DLD1 (cell line): ENCODE data around the gene APP.

Experiments used
- in situ Hi-C: cut with HindIII; loops from 2 replicates; pipeline ENCODE4 v1.10.0; 2017; ENCODE audit warnings: low sequenced_read_pairs

Gene APP

DNA sequence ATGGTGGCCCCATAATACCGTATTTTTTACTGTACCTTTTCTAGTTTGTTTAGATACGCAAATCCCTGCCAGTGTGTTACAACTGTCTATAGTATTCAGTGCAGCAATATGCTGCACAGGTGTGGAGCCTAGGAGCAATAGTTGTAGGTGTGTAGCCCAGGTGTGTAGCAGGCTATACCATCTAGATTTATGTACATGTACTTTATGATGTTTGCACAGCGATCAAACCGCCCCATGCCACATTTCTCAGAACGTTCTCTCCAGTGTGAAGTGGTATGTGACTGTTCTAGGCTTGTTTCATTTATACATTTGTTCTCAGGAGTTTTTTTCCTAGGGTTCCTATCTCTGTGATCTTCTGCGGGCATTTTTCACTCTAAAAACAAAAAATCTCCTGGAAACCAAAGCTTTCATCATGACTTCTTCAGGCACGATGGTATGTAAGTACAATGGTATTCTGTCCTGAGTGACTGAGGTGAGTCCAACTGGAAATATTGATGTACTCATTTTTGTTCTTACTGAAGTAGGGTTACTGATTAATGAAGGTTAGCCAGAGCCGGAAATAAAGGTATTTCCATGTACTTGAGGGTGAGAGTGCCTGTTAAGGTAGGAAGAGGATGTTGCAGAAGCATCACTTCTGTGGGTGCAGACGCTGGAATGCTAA, 282.8 kb downstream of the APP start:
- in situ Hi-C loops: no loop called here

GRCh38 chr21:25887166-25887565, 283.4 kb downstream of the APP start:
- in situ Hi-C loops: no loop called here

DNA sequence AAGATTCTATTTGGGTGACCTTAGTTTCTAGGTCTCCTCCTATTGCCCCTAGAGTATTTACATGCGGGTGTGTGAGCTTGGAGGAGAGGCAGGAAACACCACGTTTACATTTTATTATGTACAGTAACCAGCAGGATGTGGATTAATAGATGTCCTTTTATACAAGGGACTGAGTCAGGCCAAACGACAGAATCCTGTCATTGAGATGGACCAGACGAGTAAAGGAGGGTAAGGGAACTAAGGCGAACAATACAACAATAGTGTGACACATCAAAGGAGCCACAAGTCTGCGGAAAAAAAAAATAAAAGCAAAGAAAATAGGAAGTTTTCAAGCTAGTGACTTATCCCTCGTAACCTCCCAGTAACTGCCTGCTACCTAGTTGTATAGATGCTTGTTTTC, 284.7 kb downstream of the APP start:
- in situ Hi-C loops: no loop called here

DNA sequence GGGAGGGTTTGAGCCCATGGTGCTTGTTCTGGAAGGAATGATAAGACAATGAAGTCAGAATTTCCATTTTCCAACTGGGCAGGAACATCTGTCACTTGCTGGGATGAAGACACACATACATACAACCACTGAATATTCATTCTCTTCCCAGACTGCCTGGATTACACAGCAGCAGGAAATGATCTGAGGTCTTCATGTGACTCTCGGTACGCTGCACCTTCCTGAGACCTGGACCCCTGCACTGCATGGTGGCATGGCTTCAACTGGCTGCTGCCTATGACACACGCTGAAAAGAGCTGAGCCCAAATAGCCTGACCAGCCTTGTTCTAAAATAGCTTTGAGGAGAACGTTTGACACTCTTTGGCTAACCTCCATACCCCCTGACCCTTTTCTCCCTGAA, 285.2 kb downstream of the APP start:
- in situ Hi-C loops: no loop called here

DNA sequence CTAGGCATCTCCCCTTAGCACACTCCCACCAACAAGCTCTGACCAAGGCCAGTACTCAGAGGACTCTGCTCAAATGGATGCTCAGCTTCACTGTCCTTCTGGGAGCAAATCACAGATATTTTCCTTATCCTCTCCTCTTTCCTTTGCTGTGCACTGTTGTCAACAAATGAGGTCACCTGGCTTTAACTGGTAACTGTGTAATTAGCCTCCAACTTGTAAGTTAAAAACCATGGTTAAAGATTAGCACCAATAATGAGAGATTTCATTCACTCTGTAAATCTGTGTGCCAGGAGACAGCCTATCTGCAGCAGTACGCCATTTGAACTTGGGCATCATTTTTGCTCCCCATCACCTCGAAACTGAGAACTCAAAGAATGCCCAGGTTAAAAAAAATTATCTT, 286.3 kb downstream of the APP start:
- in situ Hi-C loops: no loop called here

DNA sequence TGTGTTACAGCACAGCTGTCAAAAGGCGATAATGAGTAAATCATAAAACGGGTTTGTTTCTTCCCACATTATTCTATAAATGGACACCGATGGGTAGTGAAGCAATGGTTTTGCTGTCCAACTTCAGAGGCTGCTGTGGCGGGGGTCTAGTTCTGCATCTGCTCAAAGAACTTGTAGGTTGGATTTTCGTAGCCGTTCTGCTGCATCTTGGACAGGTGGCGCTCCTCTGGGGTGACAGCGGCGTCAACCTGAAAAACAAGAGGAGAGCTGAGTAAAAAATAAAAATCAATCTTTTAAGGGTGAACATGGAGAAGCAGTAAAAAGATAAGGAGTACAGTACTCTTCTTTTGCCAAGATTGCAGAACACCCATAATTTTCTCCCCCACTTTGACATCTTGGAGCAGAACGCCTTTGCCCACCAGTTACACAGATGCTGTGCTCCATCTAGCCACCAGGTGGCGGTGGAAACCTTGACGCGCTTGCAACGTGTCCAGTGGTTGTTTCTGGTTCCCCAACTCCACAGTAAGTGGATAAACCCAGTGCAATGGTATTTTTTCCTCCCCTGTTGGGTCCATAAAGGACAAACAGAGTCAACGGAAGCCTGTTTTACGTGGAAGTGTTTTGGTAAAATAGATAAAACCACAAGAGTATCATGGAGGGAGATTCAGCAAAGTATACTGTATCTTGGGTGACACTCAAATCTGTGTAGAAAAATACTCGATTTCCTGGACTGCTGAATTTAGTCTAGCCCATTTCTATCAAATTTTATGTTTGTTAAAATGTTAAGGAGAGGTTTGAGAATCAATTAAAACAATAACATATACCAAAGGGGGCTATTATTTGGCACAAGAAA, 288.8 kb downstream of the APP start:
- in situ Hi-C loops: no loop called here

GRCh38 chr21:25879203-25879602, 291.4 kb downstream of the APP start:
- in situ Hi-C loops: no loop called here

DNA sequence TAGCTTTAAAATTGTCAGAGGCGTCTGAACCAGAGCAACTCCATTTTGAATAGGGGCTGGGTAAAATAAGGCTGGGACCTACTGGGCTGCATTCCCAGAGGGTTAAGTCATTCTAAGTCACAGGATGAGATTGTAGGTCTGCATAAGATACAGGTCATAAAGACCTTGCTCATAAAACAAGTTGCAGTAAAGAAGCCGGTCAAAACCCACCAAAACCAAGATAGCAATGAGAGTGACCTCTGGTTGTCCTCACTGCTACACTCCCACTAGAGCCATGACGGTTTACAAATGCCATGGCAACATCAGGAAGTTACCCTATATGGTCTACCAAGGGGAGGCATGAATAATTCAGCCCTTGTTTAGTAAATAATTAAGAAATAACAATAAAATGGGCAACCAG, 292.2 kb downstream of the APP start:
- in situ Hi-C loops: no loop called here

DNA sequence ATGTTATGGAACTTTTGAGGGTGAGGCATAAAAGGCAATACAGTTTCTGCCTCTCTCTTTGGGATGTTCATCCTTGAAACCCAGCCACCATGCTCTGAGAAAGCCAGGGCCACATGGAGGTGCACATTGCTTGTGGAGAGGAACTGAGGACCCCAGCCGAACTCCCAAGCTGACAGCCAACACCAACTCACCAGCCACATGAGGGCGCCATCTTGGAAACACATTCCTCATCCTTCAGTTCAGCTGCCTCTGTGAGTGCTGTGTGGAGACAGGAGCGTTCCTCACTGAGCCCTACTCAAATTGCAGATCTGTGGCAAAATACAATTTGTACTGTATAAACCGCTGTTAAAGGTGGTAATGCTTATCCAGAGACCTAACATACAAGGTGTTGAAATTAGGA, 298.3 kb downstream of the APP start:
- in situ Hi-C loops: no loop called here

GRCh38 chr21:25871566-25871965, 299.0 kb downstream of the APP start:
- in situ Hi-C loops: no loop called here

GRCh38 chr21:25870084-25870483, 300.5 kb downstream of the APP start:
- in situ Hi-C loops: no loop called here

DNA sequence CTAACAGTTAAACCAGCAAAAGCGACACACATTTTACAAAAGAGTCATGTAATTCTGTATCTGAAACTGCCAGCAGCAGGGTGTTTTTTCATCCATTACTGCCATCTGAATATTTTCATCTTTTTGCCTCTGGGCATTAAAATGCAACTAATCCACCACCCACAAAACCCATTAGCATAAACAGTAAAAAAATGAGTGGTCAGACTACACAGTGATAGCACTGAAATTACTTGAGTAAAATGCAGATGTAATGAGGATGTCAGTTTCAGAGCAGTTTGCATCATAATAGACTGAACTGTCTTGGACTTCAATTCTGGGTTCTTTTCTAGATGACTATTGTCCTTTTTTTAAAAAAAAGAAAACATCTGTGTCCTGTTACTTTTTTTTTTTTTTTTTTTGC, 303.5 kb downstream of the APP start:
- in situ Hi-C loops: no loop called here

DNA sequence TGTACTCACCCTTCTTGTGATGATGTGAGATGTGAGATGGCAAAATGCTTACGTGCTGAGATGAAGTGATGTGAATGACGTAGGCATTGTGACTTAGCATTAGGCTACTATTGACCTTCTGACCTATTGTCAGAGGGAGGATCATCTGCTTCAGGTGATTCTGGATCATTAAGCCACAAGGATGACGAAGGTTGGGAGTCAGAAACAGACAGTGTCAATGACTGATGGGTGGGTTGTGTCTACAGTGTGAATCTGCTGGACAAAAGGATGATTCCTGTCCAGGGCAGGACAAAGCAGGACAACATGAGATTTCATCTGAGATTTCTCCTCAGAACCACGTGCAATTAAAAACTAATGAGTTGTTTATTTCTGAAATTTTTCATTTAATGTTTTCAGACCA, 306.8 kb downstream of the APP start:
- in situ Hi-C loops: no loop called here

- in situ Hi-C loops: no loop called here
Measured at GRCh38 chr21:25863031-25863430, 307.5 kb downstream of the APP start.

DNA sequence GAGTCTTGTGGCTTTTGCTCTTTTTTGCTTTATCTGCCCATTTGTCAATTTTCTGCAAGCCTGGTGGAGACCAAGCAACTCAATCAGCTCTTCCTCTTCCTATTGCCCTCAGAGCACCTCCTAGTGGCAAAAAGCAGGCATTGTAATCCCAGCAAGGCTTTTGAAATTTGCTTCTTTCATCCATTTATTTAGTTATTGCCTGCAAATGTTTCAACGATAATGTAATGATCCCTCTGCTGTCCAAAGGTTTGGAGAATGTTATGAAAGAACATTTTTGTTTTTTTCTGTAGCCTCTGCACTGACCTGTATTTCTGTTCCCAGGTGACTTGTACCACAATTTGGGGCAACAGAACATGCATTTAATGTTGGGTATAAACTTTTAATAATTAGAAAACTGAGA, 308.0 kb downstream of the APP start:
- in situ Hi-C loops: no loop called here

DNA sequence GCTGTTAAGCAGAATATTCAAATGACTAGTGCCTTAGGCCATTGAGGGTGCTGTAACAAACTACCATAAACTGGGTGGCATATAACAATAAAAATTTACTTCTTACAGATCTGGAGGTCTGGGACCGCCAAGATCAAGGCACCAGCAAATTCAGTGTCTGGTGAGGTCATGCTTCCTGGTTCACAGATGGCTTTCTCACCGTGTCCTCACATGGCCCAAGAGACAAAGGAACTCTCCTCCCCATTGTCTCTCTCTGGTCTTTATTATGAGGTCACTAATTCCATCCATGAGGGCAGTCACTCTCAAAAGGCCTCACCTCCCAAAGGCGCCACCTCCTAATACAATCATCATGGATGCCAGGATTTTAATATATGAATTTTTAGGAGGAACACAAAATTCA, 308.5 kb downstream of the APP start:
- in situ Hi-C loops: no loop called here

DNA sequence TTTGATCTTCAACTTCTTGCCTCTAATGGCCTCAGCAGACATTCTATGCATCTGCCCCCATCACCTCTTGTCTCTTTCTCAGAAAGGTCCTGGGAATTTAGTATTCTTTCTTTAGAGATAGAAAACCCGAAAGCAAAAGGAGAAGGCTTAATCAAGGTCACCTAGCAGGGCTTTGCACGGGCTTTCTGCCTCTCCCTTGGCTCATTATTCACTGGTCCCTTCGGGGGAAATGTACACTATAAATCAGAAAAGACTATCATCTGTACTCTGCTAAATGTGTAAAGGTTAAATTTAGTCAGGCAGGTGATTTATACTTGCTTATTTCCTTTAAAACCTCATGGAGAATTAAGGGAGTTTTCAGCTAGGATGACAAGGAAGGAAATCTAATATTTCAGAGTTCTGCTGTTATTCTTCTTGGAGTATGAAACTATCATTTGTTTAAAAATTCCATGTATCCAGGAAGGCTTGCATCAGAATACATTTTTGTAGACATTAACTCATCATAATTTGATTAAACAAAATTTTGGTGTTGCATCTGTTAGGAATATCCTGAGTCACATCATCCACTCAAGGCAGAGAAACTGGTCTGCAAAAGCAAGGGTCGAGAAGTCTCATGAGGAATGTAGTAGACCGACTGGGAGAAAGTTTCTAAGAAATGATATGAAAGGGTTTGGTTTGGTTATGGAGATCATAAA, 311.2 kb downstream of the APP start:
- in situ Hi-C loops: no loop called here

DNA sequence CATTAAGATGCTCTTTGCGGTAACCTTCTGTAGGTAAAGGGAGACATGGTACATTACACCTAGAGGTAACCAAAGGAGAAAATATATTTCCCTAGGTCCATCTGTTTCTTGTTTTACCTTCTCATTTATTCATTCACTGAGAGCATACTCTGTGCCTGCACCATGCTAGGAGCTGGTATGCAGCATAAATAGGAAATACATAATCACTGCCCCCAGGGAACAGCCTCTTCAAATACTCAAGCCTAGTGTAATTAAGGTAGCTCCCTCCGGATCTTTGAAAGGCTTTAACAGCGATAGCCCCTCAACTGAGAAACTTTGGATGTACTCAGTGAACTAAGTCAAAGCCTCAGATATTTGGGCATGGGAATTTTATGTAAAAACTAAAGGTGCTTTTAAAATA, 312.2 kb downstream of the APP start:
- in situ Hi-C loops: no loop called here

GRCh38 chr21:25857308-25858074, 313.1 kb downstream of the APP start:
- in situ Hi-C loops: no loop called here

DNA sequence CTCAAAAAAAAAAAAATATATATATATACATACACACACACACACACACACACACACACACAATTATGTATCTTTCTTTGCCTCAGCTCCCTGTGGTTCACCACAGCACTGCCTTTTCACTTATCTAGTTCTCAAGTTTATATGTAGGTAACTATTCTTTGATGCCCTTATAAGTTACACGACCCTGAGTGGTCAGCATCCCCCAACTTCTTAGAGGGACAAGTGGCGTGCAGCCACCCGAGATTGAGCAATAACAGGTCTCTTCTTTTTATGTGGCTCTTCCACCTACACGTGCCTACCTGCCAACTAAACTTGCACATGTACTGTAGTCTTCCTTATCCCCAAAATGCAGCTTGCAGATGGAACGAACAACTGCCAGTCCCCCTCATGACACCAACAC, 315.0 kb downstream of the APP start:
- in situ Hi-C loops: no loop called here

DNA sequence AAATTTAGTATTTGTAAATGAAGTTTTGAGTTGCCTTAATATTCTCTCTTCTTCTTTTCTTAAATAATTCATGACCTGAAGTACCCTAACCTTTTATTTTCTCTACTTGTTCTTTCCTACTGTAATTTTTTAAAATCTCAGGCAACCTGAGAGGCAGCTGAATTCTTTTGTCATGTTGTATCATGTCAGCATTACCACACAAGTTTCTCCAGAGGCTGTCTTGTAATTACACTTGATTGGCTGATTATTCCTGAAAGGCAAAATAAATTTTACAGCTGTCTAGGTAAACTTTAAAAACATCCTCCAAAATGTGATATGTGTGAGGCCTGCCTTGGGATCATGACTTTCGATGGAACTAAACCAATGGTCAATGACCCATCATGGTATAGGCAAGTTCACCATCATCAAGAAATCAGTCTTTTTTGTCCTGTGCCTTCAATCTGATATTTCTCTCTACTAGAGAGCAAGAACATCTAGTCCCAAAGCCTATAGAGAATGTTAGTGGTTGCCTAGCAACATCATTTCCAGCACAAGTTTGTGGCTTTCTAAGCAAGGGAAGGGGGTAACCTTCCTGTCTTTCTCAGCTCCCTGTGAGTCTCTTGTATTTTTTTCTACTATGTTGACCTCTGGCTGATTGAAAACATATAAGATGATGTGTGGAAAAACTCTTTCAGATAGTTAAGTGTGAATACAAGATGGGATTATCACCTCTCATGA, 320.3 kb downstream of the APP start:
- in situ Hi-C loops: no loop called here
